ENCODE results near the gene HDAC7. TPM values are rescaled to one million over a fixed set of nuclear protein-coding genes. Genes with fewer than 3 reads are reported as not detected.

HDAC7 gene
- total and polyA plus RNA-seq, 2 donors from 2014 or later, result 35.0 to 132 TPM

DNA sequence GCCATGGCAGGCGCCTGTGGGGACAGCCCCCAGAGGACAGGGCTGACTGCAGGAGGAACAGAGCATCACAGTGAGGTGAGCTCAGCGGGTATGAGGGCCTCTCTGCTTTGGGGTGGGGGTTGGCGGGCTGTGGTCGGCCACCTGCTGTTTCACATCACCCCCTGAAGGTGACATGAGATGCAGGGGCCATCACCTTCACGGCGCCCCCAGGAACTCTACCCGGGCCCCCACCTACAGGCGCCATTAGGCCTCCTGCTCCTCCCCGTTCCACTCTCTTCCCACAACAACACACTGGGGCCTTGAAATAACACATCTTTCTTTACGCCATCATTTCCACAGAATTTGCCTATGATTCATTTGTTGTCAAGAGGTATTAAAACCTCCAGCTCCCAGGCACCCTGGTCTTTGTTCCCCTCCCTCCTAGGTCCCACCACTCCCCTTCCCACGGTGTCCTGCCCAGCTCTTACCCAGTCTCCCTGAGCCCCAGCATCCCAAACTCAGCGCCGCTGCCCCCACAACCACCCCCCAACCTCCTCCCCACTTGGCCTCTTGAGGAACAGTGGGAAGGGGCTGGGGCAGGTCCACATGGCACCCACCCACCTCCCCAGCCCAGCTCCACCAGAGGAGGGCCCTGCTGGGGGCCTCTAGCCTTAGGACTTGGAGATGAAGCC lies 12.7 kb upstream of the HDAC7 start:
- Histone ChIP-seq H3K9ac (ENCODE audit: low read length in 3 of 3) (no peak overlapping the region), H3K27ac (ENCODE audit: low read depth in 2 of 2, low read length in 2 of 2) (no peak overlapping the region), H3K4me3 (ENCODE audit: low read length in 3 of 3) (no peak overlapping the region), H3K9me3 (ENCODE audit: control insufficient read depth in 2 of 3, insufficient read depth in 1 of 3, low read length in 3 of 3) (no peaks in the 10 kb centered on the region), H3K36me3 (ENCODE audit: control insufficient read depth in 2 of 3, insufficient read depth in 3 of 3, low read length in 3 of 3) (no peaks in the 10 kb centered on the region), H3K27me3 (ENCODE audit: control insufficient read depth, insufficient read depth, low read length) (no peaks in the 10 kb centered on the region), H3K4me1 (ENCODE audit: control insufficient read depth in 2 of 3, insufficient read depth in 2 of 3, low read depth in 1 of 3, low read length in 3 of 3) (peaks cover 5 to 14% (median 11%) of the 10 kb centered on the region in 3 donors)
- DNase-seq (no peak), FAIRE-seq (no peak)
- intact Hi-C loops (cut with DNase I), result loop anchor here (10.0 kb wide), 1 partner anchor 48 kb away; no protein-coding TSS in a partner anchor
- TF ChIP-seq, protein P1, sequence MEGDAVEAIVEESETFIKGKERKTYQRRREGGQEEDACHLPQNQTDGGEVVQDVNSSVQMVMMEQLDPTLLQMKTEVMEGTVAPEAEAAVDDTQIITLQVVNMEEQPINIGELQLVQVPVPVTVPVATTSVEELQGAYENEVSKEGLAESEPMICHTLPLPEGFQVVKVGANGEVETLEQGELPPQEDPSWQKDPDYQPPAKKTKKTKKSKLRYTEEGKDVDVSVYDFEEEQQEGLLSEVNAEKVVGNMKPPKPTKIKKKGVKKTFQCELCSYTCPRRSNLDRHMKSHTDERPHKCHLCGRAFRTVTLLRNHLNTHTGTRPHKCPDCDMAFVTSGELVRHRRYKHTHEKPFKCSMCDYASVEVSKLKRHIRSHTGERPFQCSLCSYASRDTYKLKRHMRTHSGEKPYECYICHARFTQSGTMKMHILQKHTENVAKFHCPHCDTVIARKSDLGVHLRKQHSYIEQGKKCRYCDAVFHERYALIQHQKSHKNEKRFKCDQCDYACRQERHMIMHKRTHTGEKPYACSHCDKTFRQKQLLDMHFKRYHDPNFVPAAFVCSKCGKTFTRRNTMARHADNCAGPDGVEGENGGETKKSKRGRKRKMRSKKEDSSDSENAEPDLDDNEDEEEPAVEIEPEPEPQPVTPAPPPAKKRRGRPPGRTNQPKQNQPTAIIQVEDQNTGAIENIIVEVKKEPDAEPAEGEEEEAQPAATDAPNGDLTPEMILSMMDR (IDR thresholded peaks at IDR 0.05; ENCODE audit: borderline replicate concordance, extremely low read depth, insufficient read depth), result no peak

DNA sequence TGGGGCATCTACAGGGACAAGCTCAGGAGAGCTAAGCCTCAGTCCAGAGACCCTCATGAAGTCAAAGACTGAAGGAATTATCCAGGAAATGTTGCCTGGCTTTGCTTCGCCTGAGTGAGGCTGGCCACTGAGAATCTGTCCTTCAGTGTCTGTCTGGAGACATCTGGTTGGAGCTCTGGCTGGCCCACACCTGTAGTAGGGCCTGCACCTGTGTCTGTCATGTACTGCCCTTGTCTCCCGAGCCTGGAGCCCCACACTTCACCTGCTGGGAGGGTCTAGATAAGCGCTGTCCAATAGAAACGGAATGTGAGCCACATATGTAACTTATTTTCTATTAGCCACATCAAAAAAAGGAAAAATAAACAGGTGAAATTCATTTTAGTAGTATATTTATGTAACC lies 9.9 kb upstream of the HDAC7 start:
- no peaks in the 10 kb centered on the region for H3K36me3 ChIP-seq (ENCODE audit: control insufficient read depth in 2 of 3, insufficient read depth in 3 of 3, low read length in 3 of 3)
- H3K4me1 ChIP-seq (ENCODE audit: control insufficient read depth in 2 of 3, insufficient read depth in 2 of 3, low read depth in 1 of 3, low read length in 3 of 3), result peaks cover 4 to 25% (median 19%) of the 10 kb centered on the region in 3 donors
- intact Hi-C loops (cut with DNase I), result no loop called here
- peak overlapping the region in 1 of 3 donors; percentile 28 for H3K4me3 ChIP-seq (ENCODE audit: low read length in 3 of 3)
- TF ChIP-seq, protein P1 (IDR thresholded peaks at IDR 0.05; ENCODE audit: borderline replicate concordance, extremely low read depth, insufficient read depth), result no peak
- no peak for DNase-seq
- peak overlapping the region; percentile 68 to 96 for H3K27ac ChIP-seq (ENCODE audit: low read depth in 2 of 2, low read length in 2 of 2)
- H3K9ac ChIP-seq (ENCODE audit: low read length in 3 of 3), result peak overlapping the region in 2 of 3 donors; percentile 4 to 76
- no peaks in the 10 kb centered on the region for H3K27me3 ChIP-seq (ENCODE audit: control insufficient read depth, insufficient read depth, low read length)
- FAIRE-seq, result no peak
- no peaks in the 10 kb centered on the region for H3K9me3 ChIP-seq (ENCODE audit: control insufficient read depth in 2 of 3, insufficient read depth in 1 of 3, low read length in 3 of 3)

DNA sequence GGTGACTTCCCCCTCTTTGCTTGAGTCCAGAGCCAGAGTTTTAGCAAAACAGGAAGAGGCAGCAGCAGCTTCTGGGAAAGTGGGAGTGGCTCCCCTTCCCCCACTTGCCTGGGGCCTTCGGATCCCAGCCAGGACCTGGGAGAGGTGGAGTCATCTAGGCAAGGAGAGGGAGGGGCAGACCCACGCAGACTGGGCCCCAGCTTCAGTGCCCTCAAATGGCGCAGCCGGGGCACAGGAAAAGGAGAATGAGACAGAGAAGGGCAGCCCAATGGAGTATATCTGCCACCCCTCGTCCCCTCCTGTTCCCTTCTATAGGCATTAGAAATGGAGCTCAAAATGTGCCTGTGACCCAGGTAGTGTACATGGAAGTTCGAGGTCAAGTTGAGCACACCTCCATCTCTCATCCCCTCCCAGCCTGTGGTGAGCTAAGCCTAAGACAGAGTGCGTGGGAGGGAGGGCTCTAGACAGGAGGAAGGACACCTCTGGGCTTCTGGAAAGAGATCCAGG lies 9.3 kb upstream of the HDAC7 start:
- H3K4me1 ChIP-seq (ENCODE audit: control insufficient read depth in 2 of 3, insufficient read depth in 2 of 3, low read depth in 1 of 3, low read length in 3 of 3), result peaks cover 4 to 29% (median 19%) of the 10 kb centered on the region in 3 donors
- H3K9me3 ChIP-seq (ENCODE audit: control insufficient read depth in 2 of 3, insufficient read depth in 1 of 3, low read length in 3 of 3), result no peaks in the 10 kb centered on the region
- DNase-seq (peak; percentile 75 to 96 (median 87)), FAIRE-seq (no peak)
- peak overlapping the region; percentile 68 to 96 for H3K27ac ChIP-seq (ENCODE audit: low read depth in 2 of 2, low read length in 2 of 2)
- TF ChIP-seq, protein P1 (IDR thresholded peaks at IDR 0.05; ENCODE audit: borderline replicate concordance, extremely low read depth, insufficient read depth), result no peak
- no peaks in the 10 kb centered on the region for H3K27me3 ChIP-seq (ENCODE audit: control insufficient read depth, insufficient read depth, low read length)
- H3K9ac ChIP-seq (ENCODE audit: low read length in 3 of 3), result peak overlapping the region in 2 of 3 donors; percentile 4 to 76
- H3K4me3 ChIP-seq (ENCODE audit: low read length in 3 of 3), result peak overlapping the region in 2 of 3 donors; percentile 15 to 28
- intact Hi-C loops (cut with DNase I), result no loop called here
- no peaks in the 10 kb centered on the region for H3K36me3 ChIP-seq (ENCODE audit: control insufficient read depth in 2 of 3, insufficient read depth in 3 of 3, low read length in 3 of 3)

Data from kidney (tissue), 14 donors.